ENCODE data around the gene RGS3.

The RGS3 gene

GRCh38 chr9:113602126-113603047, 138.9 kb downstream of the RGS3 start:
- H3K36me3 ChIP-seq (ENCODE audit: control insufficient read depth in 1 of 2, insufficient read depth in 2 of 2, low read length in 2 of 2) = peaks cover 0 to 7% of the 10 kb centered on the region in 2 donors
- no peaks in the 10 kb centered on the region for H3K9me3 ChIP-seq (ENCODE audit: control insufficient read depth in 1 of 2, low read length in 2 of 2)
- no peak overlapping the region for H3K27ac ChIP-seq (ENCODE audit: low read length)

GRCh38 chr9:113603048-113603375, 139.5 kb downstream of the RGS3 start:
- no peak overlapping the region for H3K27ac ChIP-seq (ENCODE audit: low read length)
- peaks cover 4 to 23% of the 10 kb centered on the region in 2 donors for H3K4me1 ChIP-seq (ENCODE audit: control insufficient read depth in 1 of 2, insufficient read depth in 2 of 2, low read length in 2 of 2)
- no peaks in the 10 kb centered on the region for H3K9me3 ChIP-seq (ENCODE audit: control insufficient read depth in 1 of 2, low read length in 2 of 2)
- H3K27me3 ChIP-seq (ENCODE audit: low read depth, low read length) = no peaks in the 10 kb centered on the region
- H3K4me3 ChIP-seq (ENCODE audit: low read depth in 1 of 2, low read length in 2 of 2) = no peak overlapping the region
- H3K36me3 ChIP-seq (ENCODE audit: control insufficient read depth in 1 of 2, insufficient read depth in 2 of 2, low read length in 2 of 2) = peaks cover 0 to 1% of the 10 kb centered on the region in 2 donors

More at GRCh38 chr9:113602126-113603047, 138.9 kb downstream of the RGS3 start:
- Histone ChIP-seq H3K4me3 (ENCODE audit: low read depth in 1 of 2, low read length in 2 of 2) (no peak overlapping the region), H3K4me1 (ENCODE audit: control insufficient read depth in 1 of 2, insufficient read depth in 2 of 2, low read length in 2 of 2) (peaks cover 4 to 29% of the 10 kb centered on the region in 2 donors), H3K27me3 (ENCODE audit: low read depth, low read length) (no peaks in the 10 kb centered on the region)

- H3K9me3 ChIP-seq (ENCODE audit: control insufficient read depth in 1 of 2, low read length in 2 of 2) = no peaks in the 10 kb centered on the region
- no peak overlapping the region for H3K27ac ChIP-seq (ENCODE audit: low read length)
- no peak overlapping the region for H3K4me3 ChIP-seq (ENCODE audit: low read depth in 1 of 2, low read length in 2 of 2)
- no peaks in the 10 kb centered on the region for H3K36me3 ChIP-seq (ENCODE audit: control insufficient read depth in 1 of 2, insufficient read depth in 2 of 2, low read length in 2 of 2)
- H3K4me1 ChIP-seq (ENCODE audit: control insufficient read depth in 1 of 2, insufficient read depth in 2 of 2, low read length in 2 of 2) = peaks cover 4 to 23% of the 10 kb centered on the region in 2 donors
- H3K27me3 ChIP-seq (ENCODE audit: low read depth, low read length) = no peaks in the 10 kb centered on the region
These were observed 140.2 kb downstream of the RGS3 start for GRCh38 chr9:113603773-113604172.

DNA sequence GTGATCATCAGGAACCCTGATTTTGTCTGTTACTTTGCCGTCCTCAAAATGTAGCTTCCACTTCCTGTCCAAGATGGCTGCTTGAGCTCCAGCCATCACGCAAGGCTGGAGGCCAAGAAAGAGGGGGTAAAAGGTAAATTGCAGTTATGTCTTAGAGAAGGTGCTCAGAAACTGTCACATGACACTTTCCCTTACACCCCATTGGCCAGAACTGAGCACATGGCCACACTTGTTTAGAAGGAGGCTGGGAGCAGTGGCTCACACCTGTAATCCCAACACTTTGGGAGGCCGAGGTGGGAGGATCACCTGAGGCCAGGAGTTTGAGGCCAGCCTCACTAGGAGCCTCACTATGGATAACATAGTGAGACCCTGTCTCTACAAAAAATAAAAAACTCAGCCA, 140.9 kb downstream of the RGS3 start:
- Histone ChIP-seq H3K4me1 (ENCODE audit: control insufficient read depth in 1 of 2, insufficient read depth in 2 of 2, low read length in 2 of 2) (peaks cover 4 to 23% of the 10 kb centered on the region in 2 donors), H3K36me3 (ENCODE audit: control insufficient read depth in 1 of 2, insufficient read depth in 2 of 2, low read length in 2 of 2) (no peaks in the 10 kb centered on the region), H3K27ac (ENCODE audit: low read length) (no peak overlapping the region), H3K27me3 (ENCODE audit: low read depth, low read length) (no peaks in the 10 kb centered on the region), H3K4me3 (ENCODE audit: low read depth in 1 of 2, low read length in 2 of 2) (no peak overlapping the region), H3K9me3 (ENCODE audit: control insufficient read depth in 1 of 2, low read length in 2 of 2) (no peaks in the 10 kb centered on the region)

DNA sequence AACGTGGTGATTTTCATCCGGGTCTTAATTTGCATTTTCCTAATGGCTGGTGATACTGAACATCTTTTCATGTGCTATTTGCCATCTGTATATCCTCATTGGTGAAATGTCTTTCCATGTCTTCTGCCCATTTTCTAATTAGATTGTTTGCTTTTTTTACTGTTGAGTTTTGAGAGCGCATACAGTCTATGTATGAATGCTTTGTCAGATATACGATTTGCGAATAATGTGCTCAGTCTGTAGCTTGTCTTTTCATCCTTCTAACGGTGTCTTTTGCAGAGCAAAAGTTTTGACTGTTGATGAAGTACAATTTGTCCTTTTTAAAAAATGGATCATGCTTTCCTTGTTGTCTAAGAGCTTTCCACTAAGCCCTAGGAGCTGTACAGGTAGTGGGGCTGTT, 143.0 kb downstream of the RGS3 start:
- H3K9me3 ChIP-seq (ENCODE audit: control insufficient read depth in 1 of 2, low read length in 2 of 2) = no peaks in the 10 kb centered on the region
- H3K4me1 ChIP-seq (ENCODE audit: control insufficient read depth in 1 of 2, insufficient read depth in 2 of 2, low read length in 2 of 2) = peaks cover 4 to 12% of the 10 kb centered on the region in 2 donors
- H3K27me3 ChIP-seq (ENCODE audit: low read depth, low read length) = no peaks in the 10 kb centered on the region
- H3K4me3 ChIP-seq (ENCODE audit: low read depth in 1 of 2, low read length in 2 of 2) = no peak overlapping the region
- no peaks in the 10 kb centered on the region for H3K36me3 ChIP-seq (ENCODE audit: control insufficient read depth in 1 of 2, insufficient read depth in 2 of 2, low read length in 2 of 2)
- H3K27ac ChIP-seq (ENCODE audit: low read length) = no peak overlapping the region

DNA sequence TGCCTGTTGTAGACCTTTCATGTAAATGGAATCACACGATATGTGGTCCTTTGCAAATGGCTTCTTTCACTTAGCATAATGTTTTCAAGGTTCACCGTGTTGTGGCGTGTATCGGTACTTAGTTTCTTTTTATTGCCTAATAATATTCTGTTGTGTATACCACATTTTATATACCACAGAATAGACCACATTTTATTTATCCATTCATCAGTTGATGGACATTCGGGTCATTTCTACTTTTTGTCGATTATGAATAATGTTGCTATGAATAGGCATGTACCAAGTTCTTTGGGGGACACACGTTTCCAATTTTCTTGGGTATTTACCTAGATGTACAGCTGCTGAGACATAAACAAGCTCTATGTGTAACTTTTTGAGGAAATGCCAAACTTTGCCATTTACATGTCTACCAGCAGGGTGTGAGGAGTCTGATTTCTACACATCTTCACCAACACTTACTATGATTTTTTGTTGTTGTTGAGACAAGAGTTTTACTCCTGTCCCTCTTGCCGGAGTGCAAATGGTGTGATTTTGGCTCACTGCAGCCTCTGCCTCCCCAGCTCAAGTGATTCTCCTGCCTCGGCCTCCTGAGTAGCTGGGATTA, 144.7 kb downstream of the RGS3 start:
- no peaks in the 10 kb centered on the region for H3K27me3 ChIP-seq (ENCODE audit: low read depth, low read length)
- H3K36me3 ChIP-seq (ENCODE audit: control insufficient read depth in 1 of 2, insufficient read depth in 2 of 2, low read length in 2 of 2) = no peaks in the 10 kb centered on the region
- no peaks in the 10 kb centered on the region for H3K4me1 ChIP-seq (ENCODE audit: control insufficient read depth in 1 of 2, insufficient read depth in 2 of 2, low read length in 2 of 2)
- H3K4me3 ChIP-seq (ENCODE audit: low read depth in 1 of 2, low read length in 2 of 2) = no peak overlapping the region
- no peak overlapping the region for H3K27ac ChIP-seq (ENCODE audit: low read length)
- H3K9me3 ChIP-seq (ENCODE audit: control insufficient read depth in 1 of 2, low read length in 2 of 2) = no peaks in the 10 kb centered on the region

DNA sequence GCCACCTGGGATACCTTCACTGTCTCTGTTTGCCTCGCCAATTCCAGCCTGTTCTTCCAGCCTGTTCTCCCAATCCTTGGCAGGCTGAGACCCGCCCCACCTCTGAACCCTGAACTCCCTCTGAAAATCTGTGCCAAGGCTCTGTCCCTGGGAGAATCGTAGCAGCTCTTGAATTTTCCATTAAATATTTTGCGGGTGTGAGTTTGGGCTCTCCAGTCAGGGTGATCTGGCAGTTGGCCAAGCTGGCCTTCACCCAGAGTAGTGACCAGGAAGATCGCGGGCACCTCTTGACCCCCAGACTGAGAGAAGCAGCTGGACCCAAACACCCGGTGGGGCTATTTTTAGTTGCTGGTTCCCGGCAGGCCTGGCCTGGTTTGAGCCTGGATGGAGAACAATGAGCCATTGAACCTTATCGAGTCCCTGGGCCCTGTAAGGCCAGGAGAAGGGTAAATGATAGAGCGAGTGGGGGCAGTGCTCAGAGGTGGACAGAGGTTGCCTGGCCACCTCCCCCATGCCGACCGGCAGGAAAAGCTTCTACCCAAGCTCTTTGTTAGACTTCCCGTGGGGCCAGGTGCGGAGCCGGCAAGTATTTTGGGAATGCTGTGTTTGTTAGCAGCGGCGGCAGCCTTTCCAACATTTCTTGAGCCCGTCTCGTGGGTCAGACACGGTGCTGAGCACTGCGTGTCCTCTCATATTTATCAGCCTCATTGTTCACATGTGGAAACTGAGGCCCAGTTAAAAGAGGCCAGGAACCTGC, 146.2 kb downstream of the RGS3 start:
- H3K4me1 ChIP-seq (ENCODE audit: control insufficient read depth in 1 of 2, insufficient read depth in 2 of 2, low read length in 2 of 2) = no peaks in the 10 kb centered on the region
- H3K27me3 ChIP-seq (ENCODE audit: low read depth, low read length) = no peaks in the 10 kb centered on the region
- no peak overlapping the region for H3K4me3 ChIP-seq (ENCODE audit: low read depth in 1 of 2, low read length in 2 of 2)
- H3K36me3 ChIP-seq (ENCODE audit: control insufficient read depth in 1 of 2, insufficient read depth in 2 of 2, low read length in 2 of 2) = no peaks in the 10 kb centered on the region
- H3K27ac ChIP-seq (ENCODE audit: low read length) = peak overlapping the region; percentile 41
- H3K9me3 ChIP-seq (ENCODE audit: control insufficient read depth in 1 of 2, low read length in 2 of 2) = no peaks in the 10 kb centered on the region

- no peak overlapping the region for H3K27ac ChIP-seq (ENCODE audit: low read length)
- no peaks in the 10 kb centered on the region for H3K27me3 ChIP-seq (ENCODE audit: low read depth, low read length)
- no peaks in the 10 kb centered on the region for H3K4me1 ChIP-seq (ENCODE audit: control insufficient read depth in 1 of 2, insufficient read depth in 2 of 2, low read length in 2 of 2)
These were observed 148.1 kb downstream of the RGS3 start for GRCh38 chr9:113611461-113612215.

GRCh38 chr9:113612216-113612747, 148.8 kb downstream of the RGS3 start:
- Histone ChIP-seq H3K27me3 (ENCODE audit: low read depth, low read length) (no peaks in the 10 kb centered on the region), H3K27ac (ENCODE audit: low read length) (no peak overlapping the region), H3K36me3 (ENCODE audit: control insufficient read depth in 1 of 2, insufficient read depth in 2 of 2, low read length in 2 of 2) (no peaks in the 10 kb centered on the region), H3K9me3 (ENCODE audit: control insufficient read depth in 1 of 2, low read length in 2 of 2) (no peaks in the 10 kb centered on the region), H3K4me3 (ENCODE audit: low read depth in 1 of 2, low read length in 2 of 2) (no peak overlapping the region), H3K4me1 (ENCODE audit: control insufficient read depth in 1 of 2, insufficient read depth in 2 of 2, low read length in 2 of 2) (no peaks in the 10 kb centered on the region)

More at GRCh38 chr9:113611461-113612215, 148.1 kb downstream of the RGS3 start:
- no peak overlapping the region for H3K4me3 ChIP-seq (ENCODE audit: low read depth in 1 of 2, low read length in 2 of 2)
- H3K36me3 ChIP-seq (ENCODE audit: control insufficient read depth in 1 of 2, insufficient read depth in 2 of 2, low read length in 2 of 2) = no peaks in the 10 kb centered on the region
- H3K9me3 ChIP-seq (ENCODE audit: control insufficient read depth in 1 of 2, low read length in 2 of 2) = no peaks in the 10 kb centered on the region

GRCh38 chr9:113612828-113613227, 149.3 kb downstream of the RGS3 start:
- no peaks in the 10 kb centered on the region for H3K4me1 ChIP-seq (ENCODE audit: control insufficient read depth in 1 of 2, insufficient read depth in 2 of 2, low read length in 2 of 2)

More at GRCh38 chr9:113612828-113613227, 149.3 kb downstream of the RGS3 start:
- no peaks in the 10 kb centered on the region for H3K36me3 ChIP-seq (ENCODE audit: control insufficient read depth in 1 of 2, insufficient read depth in 2 of 2, low read length in 2 of 2)
- H3K27me3 ChIP-seq (ENCODE audit: low read depth, low read length) = no peaks in the 10 kb centered on the region
- H3K4me3 ChIP-seq (ENCODE audit: low read depth in 1 of 2, low read length in 2 of 2) = no peak overlapping the region
- H3K27ac ChIP-seq (ENCODE audit: low read length) = no peak overlapping the region
- H3K9me3 ChIP-seq (ENCODE audit: control insufficient read depth in 1 of 2, low read length in 2 of 2) = no peaks in the 10 kb centered on the region
